HG03060 (cell line): ENCODE data around the gene KRTAP10-7.
"Not testable (repeated sequence)": the region's sequence is repeated elsewhere in the genome, so short reads cannot be mapped to it uniquely, and the experiment has no call there.

Experiments
- ATAC-seq: cut with Tn5 transposase; IDR thresholded peaks from one replicate; pipeline ENCODE4 v1.9.1; 2021; ENCODE audit warnings: low read depth, moderate number of reproducible peaks; ENCODE audit not compliant: unreplicated experiment

Gene KRTAP10-7

DNA sequence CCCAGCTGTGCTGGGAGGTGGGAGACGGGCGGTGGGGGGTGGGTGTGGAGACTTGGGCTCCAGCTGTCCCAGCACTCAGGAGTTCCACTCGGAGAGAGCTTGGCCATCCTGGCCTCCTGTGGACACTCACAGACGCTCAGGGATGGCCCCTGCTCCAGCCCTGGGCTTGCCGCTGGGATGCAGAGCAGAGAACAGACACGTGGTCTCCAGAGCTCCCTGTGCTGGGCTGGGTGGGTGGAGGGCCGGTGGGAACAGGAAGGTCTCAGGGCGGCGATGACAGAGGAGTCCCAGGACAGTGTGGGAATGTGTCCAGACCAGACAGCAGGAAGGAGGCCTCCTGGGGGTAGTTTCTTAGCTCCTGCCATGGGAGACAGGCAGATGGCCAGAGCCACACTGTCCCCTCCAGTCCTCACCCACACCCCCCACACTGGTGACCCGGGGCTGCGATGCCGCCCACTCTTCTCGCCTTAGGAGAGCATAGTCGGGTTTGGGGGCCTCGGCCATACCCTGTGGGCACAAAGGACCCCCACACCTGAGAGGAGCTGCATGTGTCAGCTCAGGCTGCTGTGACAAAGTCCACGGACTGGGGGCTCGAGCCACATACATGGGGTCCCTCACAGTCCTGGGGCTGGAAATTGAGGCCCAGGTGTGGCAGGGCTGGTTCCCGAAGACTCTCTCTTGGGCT lies 28.5 kb downstream of the KRTAP10-7 start:
- no peak for ATAC-seq

DNA sequence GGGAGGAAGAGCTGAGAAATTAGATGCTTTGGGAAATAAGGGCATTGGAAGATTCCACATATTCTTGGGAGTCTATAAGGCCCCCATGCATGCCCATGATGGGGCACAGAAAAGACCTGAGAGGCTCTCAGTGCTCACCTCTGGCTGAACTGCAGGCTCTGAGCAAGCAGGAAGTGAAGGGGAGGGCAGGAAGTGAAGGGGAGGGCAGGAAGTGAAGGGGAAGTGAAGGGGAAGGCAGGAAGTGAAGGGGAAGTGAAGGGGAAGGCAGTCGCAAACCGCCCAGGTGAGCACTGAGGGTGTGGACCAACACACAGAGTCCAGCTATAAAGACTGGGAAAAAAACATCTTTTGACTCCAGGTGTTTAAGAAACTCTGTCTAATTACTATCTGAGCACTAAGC lies 30.0 kb downstream of the KRTAP10-7 start:
- ATAC-seq = no peak

- ATAC-seq = no peak
Measured at GRCh38 chr21:44632067-44632466, 31.7 kb downstream of the KRTAP10-7 start.

DNA sequence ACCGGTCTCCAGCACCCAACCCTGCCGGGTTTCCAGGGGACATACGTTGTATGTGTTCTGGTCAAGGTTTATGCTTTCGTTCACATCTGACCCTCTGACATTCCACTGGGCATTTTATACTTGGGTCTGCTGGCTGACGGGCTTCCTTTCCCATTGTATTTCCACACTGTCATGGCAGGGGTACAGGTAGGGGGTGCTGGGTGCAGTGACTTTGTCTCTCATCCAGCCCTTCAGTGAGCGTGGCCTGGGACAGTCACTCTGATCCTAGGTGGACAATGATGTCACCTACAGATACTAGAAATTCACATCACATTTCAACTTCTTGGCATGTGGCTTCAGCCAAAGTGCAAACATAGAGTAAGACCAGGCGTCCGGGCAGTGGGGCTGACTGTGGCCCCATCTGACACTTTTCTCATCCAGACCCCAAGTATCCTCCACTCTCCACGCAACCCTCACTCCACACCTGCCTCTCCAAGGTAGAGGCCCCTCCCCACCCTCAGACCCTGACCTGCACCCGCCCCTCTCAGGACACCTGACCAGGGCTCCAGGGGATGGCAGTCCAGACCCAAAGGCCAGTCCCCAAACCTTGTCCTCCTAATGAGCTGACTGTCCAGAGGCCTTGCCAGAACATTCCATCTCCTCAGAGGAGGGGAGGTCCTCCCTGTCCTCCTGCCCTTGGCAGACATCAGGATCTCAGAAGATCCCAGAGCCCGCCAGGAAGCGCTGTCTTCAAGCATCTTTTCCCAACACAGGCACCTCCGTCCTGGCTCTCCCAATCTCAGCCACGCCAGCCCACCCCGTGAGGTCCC lies 36.0 kb downstream of the KRTAP10-7 start:
- ATAC-seq = no peak

DNA sequence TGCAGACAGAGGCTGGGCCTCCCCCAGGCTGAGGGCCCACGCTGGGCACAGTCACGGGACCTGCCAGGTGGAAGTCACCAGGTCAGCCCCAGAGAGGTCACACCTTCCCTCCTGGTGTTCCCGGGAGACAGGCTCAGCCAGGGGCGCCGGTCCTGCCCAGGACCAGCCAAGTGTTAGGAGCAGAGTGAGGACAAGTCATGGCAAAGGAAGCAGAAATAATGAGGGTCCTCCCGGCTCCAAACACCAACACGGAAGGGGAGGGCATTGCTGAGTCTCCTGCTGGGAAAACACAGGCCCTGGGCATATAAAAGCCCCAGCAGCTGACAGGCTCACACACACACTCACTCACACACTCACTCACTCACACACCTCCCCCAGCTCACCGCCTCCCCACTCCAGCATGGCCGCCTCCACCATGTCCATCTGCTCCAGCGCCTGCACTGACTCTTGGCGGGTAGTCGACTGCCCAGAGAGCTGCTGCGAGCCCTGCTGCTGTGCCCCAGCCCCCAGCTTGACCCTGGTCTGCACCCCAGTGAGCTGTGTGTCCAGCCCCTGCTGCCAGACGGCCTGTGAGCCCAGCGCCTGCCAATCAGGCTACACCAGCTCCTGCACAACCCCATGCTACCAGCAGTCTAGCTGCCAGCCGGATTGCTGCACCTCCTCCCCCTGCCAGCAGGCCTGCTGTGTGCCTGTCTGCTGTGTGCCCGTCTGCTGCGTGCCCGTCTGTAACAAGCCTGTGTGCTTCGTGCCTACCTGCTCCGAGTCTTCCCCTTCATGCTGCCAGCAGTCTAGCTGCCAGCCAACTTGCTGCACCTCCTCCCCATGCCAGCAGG lies 36.8 kb downstream of the KRTAP10-7 start, which contains the start of gene KRTAP10-10:
Gene KRTAP10-10 (plus strand): TSS at position 339 of the 833 bp plus-strand sequence. CDS start 62 bp downstream, at position 401.
- no peak for ATAC-seq

- ATAC-seq = not testable (repeated sequence)
Measured at GRCh38 chr21:44637851-44638348, 37.5 kb downstream of the KRTAP10-7 start.

GRCh38 chr21:44638506-44639330 lies 38.3 kb downstream of the KRTAP10-7 start:
- ATAC-seq = not testable (repeated sequence)

DNA sequence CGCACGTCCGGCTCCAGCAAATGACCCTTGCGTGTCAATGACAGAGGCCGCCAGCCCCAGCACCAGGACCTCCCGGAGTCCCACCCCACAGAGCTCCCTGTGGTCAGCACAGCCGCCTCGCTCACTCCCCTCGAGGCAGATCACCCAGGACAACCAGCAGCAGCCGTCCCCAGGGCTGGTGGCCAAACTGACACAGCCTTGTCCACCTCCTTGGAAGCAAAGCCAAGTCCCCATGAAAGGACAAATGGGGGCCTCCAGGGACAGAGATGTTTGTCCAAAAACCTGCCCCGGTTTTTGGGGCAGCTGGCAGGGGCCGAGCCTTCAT lies 38.9 kb downstream of the KRTAP10-7 start:
- ATAC-seq = no peak

GRCh38 chr21:44640761-44641160 lies 40.4 kb downstream of the KRTAP10-7 start:
- no peak for ATAC-seq

DNA sequence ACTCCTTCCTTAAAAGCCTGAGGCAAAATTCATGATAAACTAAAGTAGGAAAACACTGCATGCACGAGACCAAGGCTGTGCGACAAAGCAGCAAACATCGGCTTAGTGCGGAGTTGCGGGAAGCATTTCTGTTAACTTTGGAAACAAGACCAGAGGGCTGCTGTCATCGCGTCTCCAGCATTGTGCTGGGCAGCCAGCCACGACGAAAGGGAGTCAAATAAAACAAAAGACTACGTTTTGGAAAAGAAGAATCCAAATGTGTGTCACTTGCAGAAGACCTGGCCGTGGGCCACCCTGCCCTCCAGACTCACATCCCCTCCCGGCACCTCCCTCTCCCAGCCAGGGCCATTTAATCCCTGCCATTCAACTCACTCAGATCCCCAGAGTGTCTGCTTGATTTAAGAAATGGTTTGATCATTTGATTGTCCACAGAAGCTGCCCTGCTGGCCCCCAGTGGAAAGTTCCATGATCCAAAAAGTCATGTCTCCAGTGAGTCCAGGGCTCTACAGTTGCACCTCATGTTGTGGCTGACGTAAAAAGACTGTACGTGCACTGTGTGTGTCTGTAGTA lies 43.4 kb downstream of the KRTAP10-7 start:
- no peak for ATAC-seq

- ATAC-seq = no peak
Measured at GRCh38 chr21:44644878-44645277, 44.5 kb downstream of the KRTAP10-7 start.

- ATAC-seq = not testable (repeated sequence)
Measured at GRCh38 chr21:44646366-44647221, 46.2 kb downstream of the KRTAP10-7 start, which contains the start of gene KRTAP10-11. Gene KRTAP10-11 (plus strand): TSS chr21:44646414. CDS start chr21:44646459, 45 bp downstream.

DNA sequence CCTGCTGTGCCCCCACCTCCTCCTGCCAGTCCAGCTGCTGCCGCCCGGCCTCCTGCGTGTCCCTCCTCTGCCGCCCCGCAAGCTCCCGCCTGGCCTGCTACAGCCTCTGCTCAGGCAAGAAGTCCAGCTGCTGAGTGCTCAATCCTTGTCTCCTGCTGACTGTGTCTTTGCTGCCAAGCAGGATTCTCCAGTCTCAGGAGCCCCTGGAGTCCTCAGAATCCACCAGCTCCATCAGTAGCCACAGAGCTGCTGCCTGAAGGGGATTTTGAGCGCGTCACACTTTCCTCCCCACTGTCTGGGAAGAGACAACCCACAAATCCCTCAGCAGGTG lies 46.8 kb downstream of the KRTAP10-7 start:
- ATAC-seq = no peak

DNA sequence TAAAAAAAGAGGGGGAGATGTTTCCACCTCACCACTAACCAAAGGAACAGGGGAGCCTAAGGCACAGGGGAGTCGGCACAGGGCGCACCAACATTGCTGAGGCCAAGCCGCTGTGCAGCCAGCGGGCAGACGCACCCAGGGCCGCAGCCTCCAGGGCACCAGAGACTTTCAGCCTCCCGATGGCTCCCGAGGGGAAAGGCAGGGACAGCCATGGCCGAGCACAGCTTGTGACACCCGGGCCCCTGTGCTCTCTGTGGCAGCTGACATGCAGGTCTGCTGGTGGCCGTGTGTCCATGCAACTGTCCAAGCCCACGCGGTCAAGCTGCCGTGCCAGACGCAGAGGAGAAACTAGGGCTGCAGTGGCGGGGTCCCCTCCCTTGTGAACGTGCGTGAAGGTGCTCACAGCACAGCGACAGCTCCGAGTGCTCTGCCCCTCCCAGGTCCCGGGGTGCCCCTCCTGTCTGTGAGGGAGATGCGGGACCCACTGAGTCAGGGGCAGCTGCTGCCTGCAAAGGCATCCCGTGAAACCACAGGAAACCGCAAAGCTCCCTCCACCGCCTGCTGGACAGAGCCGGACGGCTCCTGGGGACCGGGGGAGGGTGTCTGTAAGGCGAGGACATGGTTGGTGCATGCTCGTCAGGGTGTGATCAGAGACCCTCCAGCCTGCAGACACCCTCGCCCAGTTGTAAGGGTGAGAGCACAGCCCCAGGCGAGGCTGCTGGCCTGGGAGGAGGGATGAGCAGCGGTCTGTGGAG lies 48.3 kb downstream of the KRTAP10-7 start:
- ATAC-seq = no peak

DNA sequence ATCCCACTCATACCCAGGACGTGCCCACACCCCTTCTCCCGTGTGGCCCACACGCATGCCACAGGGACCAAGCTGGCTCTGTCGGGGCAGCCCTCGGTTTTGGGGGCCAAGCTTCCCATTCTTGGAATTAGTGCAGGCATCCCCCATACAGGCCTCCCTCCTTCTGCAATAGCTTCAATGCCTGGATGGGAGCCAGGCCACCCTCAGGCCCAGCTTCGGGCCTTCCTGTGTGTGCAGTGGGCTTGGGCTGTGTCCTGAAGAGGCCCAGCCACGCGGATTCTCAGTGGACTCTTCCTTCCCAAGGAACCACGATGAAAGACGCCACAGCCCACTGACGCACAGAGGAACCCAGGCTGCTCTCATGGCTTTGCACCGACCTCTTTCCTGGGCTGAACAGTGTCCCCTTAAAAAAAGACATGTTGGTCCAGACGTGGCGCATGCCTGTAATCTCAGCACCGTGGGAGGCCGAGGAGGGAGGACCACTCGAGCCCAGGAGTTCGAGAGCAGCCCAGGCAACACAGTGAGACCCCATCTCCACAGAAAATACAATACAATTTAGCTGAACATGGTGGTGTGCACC lies 49.2 kb downstream of the KRTAP10-7 start:
- ATAC-seq = no peak

DNA sequence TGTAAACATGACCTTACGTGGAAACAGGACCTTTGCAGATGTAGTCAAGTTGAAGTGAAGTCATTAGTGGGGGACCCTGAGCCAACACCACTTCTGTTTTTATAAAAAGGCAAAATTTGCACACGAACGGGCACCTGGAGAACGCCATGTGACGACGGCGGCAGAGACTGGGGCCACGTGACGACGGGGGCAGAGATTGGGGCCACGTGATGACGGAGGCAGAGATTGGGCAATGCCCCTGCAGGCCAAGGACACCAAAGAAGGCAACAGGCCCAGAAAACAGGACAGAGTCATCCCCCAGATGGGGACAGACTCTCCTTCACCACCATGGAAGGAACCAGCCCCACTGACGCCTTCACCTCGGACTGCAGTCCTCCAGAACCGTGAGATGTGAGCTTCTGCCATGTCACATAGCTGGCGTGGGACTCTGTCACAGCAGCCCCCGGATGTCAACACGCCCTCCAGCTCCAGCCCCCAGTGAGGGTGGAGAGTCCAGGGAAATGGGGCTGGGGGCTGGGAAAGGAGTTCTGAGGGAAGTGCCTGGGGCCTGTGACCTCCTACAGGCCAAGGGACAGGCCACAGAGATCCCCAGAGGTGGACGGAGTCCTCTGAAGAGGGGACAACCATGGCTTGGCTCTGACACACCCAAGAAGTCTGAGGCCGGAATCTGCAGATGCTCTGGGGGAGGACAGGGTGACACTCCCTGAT lies 50.0 kb downstream of the KRTAP10-7 start:
- no peak for ATAC-seq
